H9 (cell line): ENCODE measurements around the gene GPM6B. TPM values are rescaled to one million over a fixed set of nuclear protein-coding genes. Genes with fewer than 3 reads are reported as not detected.

Source experiments
- DNase-seq: peaks from one replicate; pipeline ENCODE4 v3.0.0-alpha.2; 2017
- H2AFZ ChIP-seq: one replicate; pipeline ENCODE4 v1.6.1; 2013; ENCODE audit warnings: mild to moderate bottlenecking, low read length, control low read depth, moderate library complexity
- H2AK5ac ChIP-seq: 2 replicates; pipeline ENCODE4 v1.6.1; 2013; ENCODE audit warnings: low read length, control low read depth, mixed read lengths; ENCODE audit not compliant: insufficient read length
- H2BK120ac ChIP-seq: one replicate; pipeline ENCODE4 v1.6.1; 2013; ENCODE audit warnings: low read depth, mild to moderate bottlenecking, low read length, control low read depth, inconsistent platforms; ENCODE audit not compliant: poor library complexity, severe bottlenecking
- H2BK12ac ChIP-seq: 2 replicates; pipeline ENCODE4 v1.6.1; 2013; ENCODE audit warnings: low read length, control low read depth, mixed read lengths, low read depth; ENCODE audit not compliant: insufficient read length
- H2BK15ac ChIP-seq: 2 replicates; pipeline ENCODE4 v1.6.1; 2013; ENCODE audit warnings: low read depth, low read length, control low read depth
- H2BK20ac ChIP-seq: one replicate; pipeline ENCODE4 v1.6.1; 2013; ENCODE audit warnings: low read depth, mild to moderate bottlenecking, low read length, control low read depth, inconsistent platforms; ENCODE audit not compliant: poor library complexity, severe bottlenecking
- H2BK5ac ChIP-seq: 2 replicates; pipeline ENCODE4 v1.6.1; 2013; ENCODE audit warnings: low read length, control low read depth, mixed read lengths; ENCODE audit not compliant: insufficient read length
- H3K14ac ChIP-seq: 2 replicates; pipeline ENCODE4 v1.6.1; 2013; ENCODE audit warnings: low read length, control low read depth; ENCODE audit not compliant: insufficient read depth
- H3K18ac ChIP-seq: 2 replicates; pipeline ENCODE4 v1.6.1; 2013; ENCODE audit warnings: low read depth, mild to moderate bottlenecking, mixed read lengths, low read length, control low read depth; ENCODE audit not compliant: insufficient read length
- H3K23ac ChIP-seq: 2 replicates; pipeline ENCODE4 v1.6.1; 2013; ENCODE audit warnings: low read length, control low read depth, mixed read lengths, low read depth; ENCODE audit not compliant: insufficient read length
- H3K23me2 ChIP-seq: 2 replicates; pipeline ENCODE4 v1.6.1; 2013; ENCODE audit warnings: low read depth, mild to moderate bottlenecking, mixed read lengths, low read length, control low read depth; ENCODE audit not compliant: insufficient read length, poor library complexity, severe bottlenecking
- H3K27ac ChIP-seq: 2 replicates; pipeline ENCODE4 v1.5.1; 2013; ENCODE audit warnings: low read length, control low read depth, mixed read lengths, low read depth; ENCODE audit not compliant: insufficient read length
- H3K27me3 ChIP-seq: 2 replicates; pipeline ENCODE4 v1.6.1; 2013; ENCODE audit warnings: low read length, control low read depth, inconsistent platforms; ENCODE audit not compliant: insufficient read depth
- H3K4ac ChIP-seq: 2 replicates; pipeline ENCODE4 v1.6.1; 2013; ENCODE audit warnings: low read depth, mild to moderate bottlenecking, control low read depth, inconsistent platforms, low read length, moderate library complexity
- H3K4me1 ChIP-seq: 2 replicates; pipeline ENCODE4 v1.6.1; 2013; ENCODE audit warnings: low read length, control low read depth, inconsistent platforms; ENCODE audit not compliant: insufficient read depth
- H3K4me2 ChIP-seq: 2 replicates; pipeline ENCODE4 v1.6.1; 2013; ENCODE audit warnings: low read length, control low read depth, mixed read lengths; ENCODE audit not compliant: insufficient read length, insufficient read depth
- H3K56ac ChIP-seq: 2 replicates; pipeline ENCODE4 v1.6.1; 2013; ENCODE audit warnings: low read depth, mild to moderate bottlenecking, mixed read lengths, low read length, control low read depth; ENCODE audit not compliant: insufficient read length
- H3K79me1 ChIP-seq: 2 replicates; pipeline ENCODE4 v1.6.1; 2013; ENCODE audit warnings: low read depth, mild to moderate bottlenecking, moderate library complexity, low read length, control low read depth, inconsistent platforms; ENCODE audit not compliant: insufficient read depth, poor library complexity, severe bottlenecking
- H3K79me2 ChIP-seq: 2 replicates; pipeline ENCODE4 v1.6.1; 2013; ENCODE audit warnings: low read length, control low read depth, inconsistent platforms; ENCODE audit not compliant: insufficient read depth
- H3K9ac ChIP-seq: 2 replicates; pipeline ENCODE4 v1.6.1; 2013; ENCODE audit warnings: low read length, control low read depth, mixed read lengths; ENCODE audit not compliant: insufficient read length; ENCODE audit errors: extremely low read depth
- H3K9me3 ChIP-seq: one replicate; pipeline ENCODE4 v1.6.1; 2013; ENCODE audit warnings: low read depth, low read length, inconsistent platforms; ENCODE audit not compliant: control insufficient read depth
- H3T11ph ChIP-seq: one replicate; pipeline ENCODE4 v1.6.1; 2013; ENCODE audit warnings: mild to moderate bottlenecking, low read length, control low read depth, inconsistent platforms
- H4K20me1 ChIP-seq: one replicate; pipeline ENCODE4 v1.6.1; 2013; ENCODE audit not compliant: control insufficient read depth, insufficient read length, insufficient read depth
- H4K5ac ChIP-seq: 2 replicates; pipeline ENCODE4 v1.6.1; 2013; ENCODE audit warnings: low read depth, mild to moderate bottlenecking, mixed read lengths, low read length, control low read depth; ENCODE audit not compliant: insufficient read length
- H4K8ac ChIP-seq: replicated peaks from 2 replicates; pipeline ENCODE4 v1.6.1; 2013; ENCODE audit warnings: low read length, control low read depth, mixed read lengths, low read depth; ENCODE audit not compliant: insufficient read length
- H4K91ac ChIP-seq: 2 replicates; pipeline ENCODE4 v1.6.1; 2013; ENCODE audit warnings: low read depth, mild to moderate bottlenecking, moderate library complexity, mixed read lengths, low read length, control low read depth; ENCODE audit not compliant: insufficient read length
- H3K27ac Mint-ChIP-seq, 3 experiments: 2 replicates in 2 of 3; 3 replicates in 1 of 3; pipeline ENCODE4 v1.8.0; 2020 to 2021; ENCODE audit warnings: mixed read lengths in 3 of 3, mild to moderate bottlenecking in 1 of 3, moderate library complexity in 1 of 3
- H3K27me3 Mint-ChIP-seq: 2 replicates; pipeline ENCODE4 v1.8.0; 2021; ENCODE audit warnings: low read depth, mild to moderate bottlenecking, moderate library complexity, mixed read lengths
- H3K36me3 Mint-ChIP-seq, 3 experiments: 2 replicates in 2 of 3; 3 replicates in 1 of 3; pipeline ENCODE4 v1.8.0; 2020 to 2021; ENCODE audit warnings: low read depth in 3 of 3, mixed read lengths in 3 of 3; ENCODE audit not compliant: insufficient read depth in 1 of 3
- H3K4me1 Mint-ChIP-seq, 2 experiments: 2 replicates each; pipeline ENCODE4 v1.8.0; 2020; ENCODE audit warnings: mixed read lengths in 2 of 2
- H3K4me3 Mint-ChIP-seq, 2 experiments: 2 replicates in 1 of 2; 3 replicates in 1 of 2; pipeline ENCODE4 v1.8.0; 2020 to 2021; ENCODE audit warnings: mild to moderate bottlenecking in 2 of 2, mixed read lengths in 2 of 2, moderate library complexity in 1 of 2
- H3K9me3 Mint-ChIP-seq, 2 experiments: 2 replicates in 1 of 2; 3 replicates in 1 of 2; pipeline ENCODE4 v1.8.0; 2020; ENCODE audit warnings: mild to moderate bottlenecking in 2 of 2, mixed read lengths in 2 of 2, moderate library complexity in 1 of 2
- CTCF ChIP-seq: fragments of 200-600 bp; sonication (generic); conservative IDR thresholded peaks from 3 replicates; pipeline ENCODE4 v1.8.0; 2021; ENCODE audit warnings: antibody characterized with exemption, mild to moderate bottlenecking
- WGBS: extraction: QIAGEN DNeasy Blood & Tissue Kit; methylation state at CpG from one replicate; pipeline ENCODE4 v1.1.7; 2013; ENCODE audit warnings: missing lambda C conversion rate, low lambda C conversion rate, mixed read lengths; ENCODE audit not compliant: insufficient read length; ENCODE audit errors: extremely low coverage; 5-methylcytosine and 5-hydroxymethylcytosine counted together
- total RNA-seq: library from RNA; stranded (reverse); gene quantifications from 2 replicates; pipeline ENCODE4 v1.2.1, GENCODE V29; 2021

Gene GPM6B
- total RNA-seq, 1 experiment from 2014 or later: 73.9 TPM

GRCh38 chrX:13763489-13763888 is 53.4 kb downstream of the GPM6B start:
- no peaks in the 10 kb centered on the region for H3K9me3 ChIP-seq
- H3K56ac ChIP-seq: no peak overlapping the region
- H3K4ac ChIP-seq: no peak overlapping the region
- H3K4me2 ChIP-seq: no peak overlapping the region
- no peaks in the 10 kb centered on the region for H3K79me2 ChIP-seq
- no peak overlapping the region for H2BK20ac ChIP-seq
- H3K27me3 ChIP-seq: no peaks in the 10 kb centered on the region
- H4K8ac ChIP-seq: no peak overlapping the region
- Mint-ChIP-seq H3K27me3 (no peaks in the 10 kb centered on the region), H3K36me3 (peaks cover 15 to 69% (median 46%) of the 10 kb centered on the region in 3 experiments), H3K4me1 (peaks cover 29 to 54% of the 10 kb centered on the region in 2 experiments), H3K27ac (peak overlapping the region in 2 of 3 experiments; percentile 46 to 67; a peak in 4 of 7 replicates), H3K4me3 (peak overlapping the region in 1 of 2 experiments; percentile 35; a peak in 1 of 5 replicates), H3K9me3 (peaks cover 23 to 40% of the 10 kb centered on the region in 2 experiments)
- no peak overlapping the region for H4K5ac ChIP-seq
- no peak overlapping the region for H3K14ac ChIP-seq
- no peaks in the 10 kb centered on the region for H3K23me2 ChIP-seq
- no peak overlapping the region for H2BK12ac ChIP-seq
- peaks cover 11% of the 10 kb centered on the region; the same call in 1 of the 2 replicates for H3K4me1 ChIP-seq
- H3K27ac ChIP-seq: no peak overlapping the region
- H3K23ac ChIP-seq: no peak overlapping the region
- H3T11ph ChIP-seq: no peak overlapping the region
- H2BK120ac ChIP-seq: no peak overlapping the region
- WGBS: no CpG with 5 or more reads among the region's 8 CpGs
- no peaks in the 10 kb centered on the region for H3K79me1 ChIP-seq
- no peak overlapping the region for H4K91ac ChIP-seq
- no peak overlapping the region for H3K9ac ChIP-seq
- no peak overlapping the region for H2BK5ac ChIP-seq
- H3K18ac ChIP-seq: no peak overlapping the region
- H4K20me1 ChIP-seq: no peaks in the 10 kb centered on the region
- no peak overlapping the region for H2AFZ ChIP-seq
- TF ChIP-seq CTCF: no peak; the same call in 2 of the 3 replicates
- H2AK5ac ChIP-seq: no peak overlapping the region
- H2BK15ac ChIP-seq: no peak overlapping the region
- no peak for DNase-seq
